HG03097 (cell line): ENCODE results near the gene ZYX.

Experiments used
- ATAC-seq: cut with Tn5 transposase; IDR thresholded peaks from one replicate; pipeline ENCODE4 v1.9.1; 2021; ENCODE audit not compliant: unreplicated experiment, low FRiP score

ZYX gene, protein sequence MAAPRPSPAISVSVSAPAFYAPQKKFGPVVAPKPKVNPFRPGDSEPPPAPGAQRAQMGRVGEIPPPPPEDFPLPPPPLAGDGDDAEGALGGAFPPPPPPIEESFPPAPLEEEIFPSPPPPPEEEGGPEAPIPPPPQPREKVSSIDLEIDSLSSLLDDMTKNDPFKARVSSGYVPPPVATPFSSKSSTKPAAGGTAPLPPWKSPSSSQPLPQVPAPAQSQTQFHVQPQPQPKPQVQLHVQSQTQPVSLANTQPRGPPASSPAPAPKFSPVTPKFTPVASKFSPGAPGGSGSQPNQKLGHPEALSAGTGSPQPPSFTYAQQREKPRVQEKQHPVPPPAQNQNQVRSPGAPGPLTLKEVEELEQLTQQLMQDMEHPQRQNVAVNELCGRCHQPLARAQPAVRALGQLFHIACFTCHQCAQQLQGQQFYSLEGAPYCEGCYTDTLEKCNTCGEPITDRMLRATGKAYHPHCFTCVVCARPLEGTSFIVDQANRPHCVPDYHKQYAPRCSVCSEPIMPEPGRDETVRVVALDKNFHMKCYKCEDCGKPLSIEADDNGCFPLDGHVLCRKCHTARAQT

DNA sequence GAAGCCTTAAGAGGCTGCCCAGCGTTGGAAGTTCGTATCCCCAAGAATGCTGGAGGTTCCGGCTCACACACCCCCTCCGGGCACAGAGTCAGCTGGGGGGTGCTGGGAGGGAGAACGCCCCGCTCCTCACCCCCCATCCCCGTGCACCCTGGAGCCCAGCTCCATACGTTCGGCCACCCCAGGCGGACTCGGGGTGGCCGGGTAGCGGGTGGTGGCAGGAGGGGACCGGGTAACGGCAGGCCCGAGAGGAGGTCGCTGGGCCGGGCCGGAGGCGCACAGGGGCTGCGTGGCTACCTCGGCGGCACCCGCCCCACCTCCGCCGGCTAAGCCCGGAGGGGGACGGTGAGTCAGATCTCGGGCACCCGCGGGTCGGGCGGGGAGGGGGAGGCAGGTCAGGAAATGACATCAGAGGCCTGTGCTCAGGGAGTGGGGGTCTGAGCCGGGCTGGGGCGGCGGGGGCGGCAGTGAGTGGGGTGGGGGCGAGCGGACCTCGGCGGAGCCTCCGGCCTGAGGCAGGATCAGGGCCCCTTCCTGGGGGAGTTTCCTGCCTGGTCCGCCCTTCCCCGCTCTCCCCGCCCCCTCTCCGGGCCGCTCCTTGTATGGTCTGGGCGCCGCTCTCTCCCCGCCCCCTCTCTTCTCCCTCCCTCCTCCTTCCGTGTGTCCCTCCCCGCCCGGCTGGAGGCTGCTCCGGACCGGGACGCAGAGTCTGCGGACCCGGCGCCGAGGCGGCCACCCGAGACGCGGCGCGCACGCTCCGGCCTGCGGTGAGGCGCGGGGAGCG is at the start of gene ZYX:
Gene ZYX, plus strand, starts transcription at position 700 of the 781 bp plus-strand sequence. CDS start 227 bp downstream, outside the sequence.
- peak; percentile 70 for ATAC-seq

DNA sequence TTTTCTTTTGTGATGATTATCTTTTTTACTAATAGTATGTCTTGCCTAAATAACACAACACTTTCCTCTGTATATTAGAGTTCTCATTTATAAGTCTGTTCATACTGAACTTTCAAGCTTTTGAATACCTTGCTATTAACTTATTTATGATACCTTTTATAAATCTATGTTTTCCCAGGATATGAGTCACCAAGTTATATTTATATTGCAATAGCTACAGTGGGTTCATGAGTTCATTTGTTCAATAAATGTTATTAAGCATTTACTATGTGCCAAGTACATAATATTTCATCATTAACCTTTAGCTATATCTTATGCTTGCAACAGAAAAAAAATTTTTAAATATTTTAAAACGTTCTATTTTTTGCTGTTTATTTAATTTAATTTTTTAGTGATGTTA is 46.9 kb upstream of the ZYX start:
- ATAC-seq: no peak

DNA sequence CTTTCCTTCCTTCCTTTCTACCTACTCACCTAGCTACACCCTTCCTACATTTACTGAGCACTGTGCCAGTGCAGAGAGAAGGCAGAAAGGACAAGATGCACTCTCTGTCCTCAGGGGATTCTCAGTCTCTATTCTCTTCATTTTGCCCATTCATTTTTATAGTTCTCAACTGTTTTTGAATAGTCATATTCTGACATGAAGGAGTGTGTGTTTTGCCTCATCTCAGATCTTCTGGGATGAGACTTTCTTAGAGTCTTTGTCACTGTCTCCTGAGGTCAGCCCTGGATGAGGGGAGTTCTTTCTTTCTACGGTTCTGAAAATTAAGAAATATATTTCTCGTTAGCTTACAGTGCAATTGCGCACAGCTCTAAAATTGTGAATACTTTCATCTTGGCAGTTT is 43.9 kb upstream of the ZYX start:
- no peak for ATAC-seq

DNA sequence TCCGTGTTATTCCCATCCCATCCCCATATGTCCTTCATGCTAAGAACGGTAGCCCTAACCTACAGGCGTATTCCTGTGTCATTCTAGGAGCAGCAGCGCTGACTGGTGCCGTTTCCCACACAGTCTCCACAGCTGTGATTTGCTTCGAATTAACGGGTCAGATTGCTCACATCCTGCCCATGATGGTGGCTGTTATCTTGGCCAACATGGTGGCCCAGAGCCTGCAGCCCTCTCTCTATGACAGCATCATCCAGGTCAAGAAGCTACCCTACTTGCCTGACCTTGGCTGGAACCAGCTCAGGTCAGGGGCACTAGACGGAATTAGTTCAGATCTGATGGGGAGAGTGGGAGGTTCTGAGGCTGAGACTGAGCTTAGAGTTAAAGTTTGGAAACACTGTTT is 39.3 kb upstream of the ZYX start:
- ATAC-seq: no peak

DNA sequence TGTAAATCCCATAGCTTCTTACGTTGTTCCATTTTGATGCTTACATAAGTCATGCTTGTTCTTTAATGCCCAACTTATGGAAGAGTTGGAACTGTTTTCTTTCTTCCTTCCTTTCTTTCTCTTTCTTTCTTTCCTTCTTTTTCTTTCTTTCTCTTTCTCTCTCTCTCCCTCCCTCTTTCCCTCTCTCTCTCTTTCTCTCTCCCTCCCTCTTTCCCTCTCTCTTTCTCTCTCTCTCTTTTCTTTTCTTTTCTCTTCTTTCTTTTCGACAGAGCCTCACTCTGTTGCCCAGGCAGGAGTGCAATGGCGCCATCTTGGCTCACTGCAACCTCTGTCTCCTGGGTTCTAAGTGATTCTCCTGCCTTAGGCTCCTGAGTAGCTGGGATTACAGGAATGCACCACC is 37.5 kb upstream of the ZYX start:
- no peak for ATAC-seq

DNA sequence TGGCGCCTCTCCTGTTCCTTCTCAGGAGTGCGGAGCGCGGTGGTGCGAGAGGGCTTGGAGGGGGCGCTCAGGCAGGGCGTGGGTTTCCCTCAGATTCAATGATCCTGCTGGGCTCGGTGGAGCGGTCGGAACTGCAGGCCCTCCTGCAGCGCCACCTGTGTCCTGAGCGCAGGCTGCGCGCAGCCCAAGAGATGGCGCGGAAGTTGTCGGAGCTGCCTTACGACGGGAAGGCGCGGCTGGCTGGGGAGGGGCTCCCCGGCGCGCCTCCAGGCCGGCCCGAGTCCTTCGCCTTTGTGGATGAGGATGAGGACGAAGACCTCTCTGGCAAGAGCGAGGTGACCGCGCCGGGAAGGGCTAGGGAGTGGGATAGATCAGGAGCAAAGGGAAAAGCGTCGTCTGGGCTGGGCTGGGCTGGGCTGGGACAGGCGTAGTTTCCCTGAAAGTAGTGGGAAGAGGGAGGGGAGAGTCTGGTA is 35.7 kb upstream of the ZYX start:
- ATAC-seq: peak; percentile 82

DNA sequence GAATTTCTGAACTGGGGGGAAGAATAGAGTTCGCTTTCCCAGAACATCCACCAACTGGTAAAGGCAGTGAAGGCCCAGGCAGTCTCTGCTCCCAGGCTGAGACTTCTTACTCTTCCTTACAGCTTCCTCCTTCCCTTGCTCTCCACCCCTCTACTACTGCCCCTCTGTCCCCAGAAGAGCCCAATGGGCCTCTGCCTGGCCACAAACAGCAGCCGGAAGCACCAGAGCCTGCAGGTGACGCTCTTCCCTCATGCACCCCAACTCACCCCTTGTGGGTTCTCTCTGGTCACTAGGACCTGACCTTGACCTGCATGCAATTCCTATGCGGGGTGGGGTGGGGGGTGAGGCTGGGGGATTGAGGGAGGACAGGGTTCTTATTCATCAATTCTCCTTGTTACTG is 35.1 kb upstream of the ZYX start:
- no peak for ATAC-seq

DNA sequence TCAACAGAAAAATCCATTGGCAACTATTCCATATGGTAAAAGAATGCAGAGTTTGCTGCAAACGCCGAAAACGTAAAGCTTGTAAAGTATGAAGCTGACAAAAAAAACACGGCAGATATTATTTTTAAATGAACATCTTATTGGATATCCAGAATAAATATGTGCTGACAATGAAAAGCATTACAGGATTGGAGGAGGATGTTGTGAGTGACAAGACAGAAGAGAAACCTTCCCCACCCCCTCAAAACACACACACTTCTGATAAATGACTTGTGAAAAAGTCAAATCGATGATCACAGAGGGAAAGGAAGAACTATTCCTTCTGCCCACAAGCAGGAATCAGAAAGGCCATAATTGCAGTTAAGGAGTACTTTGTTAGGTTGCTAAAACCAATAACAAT is 33.2 kb upstream of the ZYX start:
- no peak for ATAC-seq

DNA sequence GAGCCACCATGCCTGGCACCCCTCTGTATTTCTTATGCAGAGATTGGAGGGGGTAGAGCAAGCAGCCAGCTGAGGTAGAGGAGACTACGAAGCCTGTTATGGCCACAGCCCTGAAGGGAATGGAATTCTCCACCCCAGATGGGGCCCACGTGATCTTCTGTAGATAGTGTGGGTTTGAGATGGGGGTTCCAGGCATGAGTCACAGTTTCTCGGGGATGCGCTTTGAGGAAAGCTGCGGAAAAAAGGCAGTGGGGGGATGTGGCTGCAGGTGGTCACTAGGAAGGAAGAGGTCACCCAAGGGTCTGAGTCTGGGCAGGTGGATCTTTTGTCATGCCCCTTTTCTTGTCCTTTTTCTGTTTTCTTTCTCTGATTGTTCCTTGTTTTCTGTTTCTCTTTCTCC is 30.1 kb upstream of the ZYX start:
- no peak for ATAC-seq

DNA sequence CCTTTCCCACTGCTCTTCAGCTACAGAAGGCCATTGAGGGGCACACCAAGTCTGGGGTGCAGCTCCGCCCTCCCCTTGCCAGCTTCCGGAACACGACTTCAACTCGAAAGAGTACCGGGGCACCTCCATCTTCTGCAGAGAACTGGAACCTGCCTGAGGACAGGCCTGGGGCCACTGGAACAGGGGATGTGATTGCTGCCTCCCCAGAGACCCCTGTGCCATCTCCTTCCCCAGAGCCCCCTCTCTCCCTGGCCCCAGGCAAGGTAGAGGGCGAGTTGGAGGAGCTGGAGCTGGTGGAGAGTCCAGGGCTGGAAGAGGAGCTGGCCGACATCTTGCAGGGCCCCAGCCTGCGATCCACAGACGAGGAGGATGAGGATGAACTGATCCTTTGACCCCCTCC is 29.6 kb upstream of the ZYX start:
- no peak for ATAC-seq

DNA sequence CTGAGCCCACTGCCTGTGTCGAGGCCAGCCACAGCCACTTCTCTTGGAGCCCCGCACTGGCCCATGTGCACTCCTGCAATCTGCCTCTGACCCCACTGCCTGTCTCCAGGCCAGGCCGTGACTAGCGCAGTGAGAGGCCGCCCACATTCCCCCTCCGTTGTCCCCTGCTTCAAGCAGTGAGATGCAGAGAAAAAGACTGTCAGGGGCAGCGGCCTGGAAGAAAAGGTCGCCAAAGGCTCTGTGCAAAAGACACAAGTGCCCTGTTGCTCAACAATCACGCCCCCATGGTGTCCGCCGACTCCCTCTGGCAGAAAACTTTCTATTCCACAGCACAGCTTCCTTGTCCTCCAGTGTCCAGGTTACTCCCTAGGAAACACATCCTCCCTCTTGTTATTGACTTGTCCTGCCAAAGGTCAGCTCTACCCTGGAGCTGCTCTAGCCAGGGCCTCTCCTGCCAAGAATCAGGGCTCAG is 28.6 kb upstream of the ZYX start:
- no peak for ATAC-seq

DNA sequence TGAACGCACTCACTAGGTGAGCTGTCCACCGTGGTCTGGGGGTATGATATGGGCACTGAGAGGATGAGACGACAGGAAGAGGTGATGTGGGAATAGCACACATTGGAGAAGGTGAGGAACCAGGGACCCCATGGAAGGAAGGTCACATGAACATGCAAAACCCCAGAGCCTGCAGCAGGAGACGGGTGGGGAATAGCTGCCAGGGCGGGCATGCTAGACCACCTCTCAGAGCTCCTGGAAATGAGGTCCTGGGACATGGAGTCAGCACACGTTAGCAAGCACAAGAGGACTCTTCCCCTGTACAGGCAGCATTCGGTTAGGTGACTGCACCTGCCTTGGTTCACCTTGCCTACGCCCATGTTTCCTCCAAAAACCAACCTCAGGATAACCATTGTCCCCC is 26.8 kb upstream of the ZYX start:
- ATAC-seq: no peak

DNA sequence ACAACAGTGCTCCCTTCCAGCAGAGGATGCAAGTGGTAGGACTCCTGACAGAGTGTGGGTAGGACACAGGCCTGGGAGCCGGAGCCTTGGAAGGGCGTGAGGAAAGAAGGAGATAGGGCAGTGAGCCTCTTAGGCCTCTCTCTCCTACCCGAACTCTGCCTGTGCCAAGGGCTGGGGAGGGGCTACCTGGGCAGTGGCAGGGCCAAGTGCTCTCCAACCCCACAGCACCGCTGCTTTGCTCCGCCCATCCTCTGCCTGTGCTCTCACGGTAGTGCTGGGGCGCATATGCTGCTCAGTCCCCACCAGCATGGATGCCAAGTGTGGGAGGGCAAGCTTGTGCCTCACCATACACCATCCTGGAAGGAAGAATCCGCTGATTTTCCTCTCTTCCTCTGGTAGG is 26.2 kb upstream of the ZYX start:
- ATAC-seq: no peak

DNA sequence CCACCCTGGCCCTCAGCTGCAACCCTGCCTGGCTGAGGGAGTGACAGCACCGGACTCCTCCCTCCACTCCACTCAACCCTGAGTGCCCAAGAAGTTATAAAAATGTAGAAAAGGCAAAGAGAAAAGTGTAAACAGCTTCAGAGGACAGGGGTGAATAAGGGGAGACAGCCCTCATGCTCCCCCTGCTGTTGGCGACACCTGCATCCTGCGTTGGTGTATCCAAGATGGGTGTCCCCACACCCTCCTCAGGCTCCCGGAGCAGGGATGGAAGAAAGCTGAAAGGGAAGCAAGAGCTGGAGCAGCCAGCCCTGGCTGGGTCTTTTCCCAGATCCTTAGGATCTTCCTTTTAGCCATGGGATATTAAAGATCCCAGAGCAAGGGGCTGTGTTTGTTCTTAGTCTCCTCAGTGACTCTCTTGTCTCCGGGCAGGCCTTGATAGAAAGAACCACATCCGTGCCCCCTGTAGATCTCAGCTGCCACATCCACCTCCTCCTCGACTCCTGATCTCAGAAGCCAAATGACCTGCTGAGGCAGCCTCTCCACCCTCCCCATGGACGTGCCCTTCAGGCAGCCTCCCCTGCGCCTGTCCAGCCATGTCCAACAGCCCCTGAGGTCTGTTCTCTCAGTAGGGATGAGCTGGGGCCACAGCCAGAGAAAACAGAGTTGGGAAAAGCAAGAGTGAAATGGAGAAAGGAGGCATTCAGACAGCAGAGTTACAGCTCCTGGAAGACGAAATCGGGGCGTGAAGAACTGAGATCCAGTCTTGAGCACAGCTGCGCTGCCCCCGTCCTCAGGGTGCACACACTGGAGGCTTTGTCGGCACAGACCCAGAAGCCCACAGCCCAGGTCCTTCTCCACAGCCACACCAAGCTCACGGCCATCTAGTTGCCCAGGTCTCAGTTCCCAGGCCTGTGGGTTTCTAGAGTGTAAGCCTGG is 25.4 kb upstream of the ZYX start:
- no peak for ATAC-seq

DNA sequence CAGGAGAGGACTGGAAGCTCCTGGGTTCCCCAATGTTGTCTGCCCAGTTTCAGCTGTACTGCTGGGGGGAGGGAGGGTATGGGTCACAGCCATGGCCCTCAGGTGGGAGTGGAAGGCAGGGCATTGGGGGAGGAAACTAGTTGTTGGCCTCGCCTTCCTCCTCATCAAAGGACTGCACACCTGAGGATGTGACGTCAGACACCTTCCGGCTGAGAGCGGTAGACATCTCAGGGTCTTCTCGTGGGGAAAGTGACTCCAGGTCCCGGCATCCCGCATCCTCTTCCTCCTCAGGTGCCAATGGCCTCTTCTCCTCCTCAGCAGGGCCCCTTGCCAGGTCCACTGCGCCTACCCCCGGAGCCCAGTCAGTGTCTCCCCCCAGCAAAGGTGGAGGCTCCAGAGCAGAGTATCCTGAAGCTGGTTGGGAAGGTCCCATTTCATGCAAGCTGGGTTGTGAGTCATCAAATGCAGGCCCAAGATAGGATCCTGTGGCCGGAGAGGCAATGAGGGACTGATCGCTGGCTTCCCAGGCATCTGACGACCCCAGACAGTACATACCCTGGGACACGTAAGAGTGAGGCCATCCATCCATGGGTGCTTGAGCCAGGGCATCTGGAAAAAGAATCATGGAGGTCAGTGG is 24.6 kb upstream of the ZYX start:
- no peak for ATAC-seq

DNA sequence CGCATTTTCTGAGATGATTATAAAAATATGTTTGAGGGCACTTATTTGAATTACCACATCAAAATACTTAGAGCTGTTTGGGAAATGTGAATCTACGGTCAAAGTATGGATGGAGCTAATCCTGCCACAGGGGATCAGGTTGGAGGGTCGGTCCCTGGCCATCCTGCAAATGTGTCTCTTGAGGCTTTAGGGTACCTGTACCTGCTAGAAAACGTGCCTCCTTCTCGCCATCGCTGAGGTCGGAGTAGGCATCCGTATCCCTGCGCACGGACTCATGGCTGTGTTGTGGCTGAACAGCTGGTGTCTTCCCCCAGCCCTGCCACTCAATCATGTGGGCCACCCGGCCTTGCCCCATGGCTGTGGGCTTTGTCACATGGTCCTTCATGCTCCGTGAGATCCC is 22.5 kb upstream of the ZYX start:
- ATAC-seq: no peak

DNA sequence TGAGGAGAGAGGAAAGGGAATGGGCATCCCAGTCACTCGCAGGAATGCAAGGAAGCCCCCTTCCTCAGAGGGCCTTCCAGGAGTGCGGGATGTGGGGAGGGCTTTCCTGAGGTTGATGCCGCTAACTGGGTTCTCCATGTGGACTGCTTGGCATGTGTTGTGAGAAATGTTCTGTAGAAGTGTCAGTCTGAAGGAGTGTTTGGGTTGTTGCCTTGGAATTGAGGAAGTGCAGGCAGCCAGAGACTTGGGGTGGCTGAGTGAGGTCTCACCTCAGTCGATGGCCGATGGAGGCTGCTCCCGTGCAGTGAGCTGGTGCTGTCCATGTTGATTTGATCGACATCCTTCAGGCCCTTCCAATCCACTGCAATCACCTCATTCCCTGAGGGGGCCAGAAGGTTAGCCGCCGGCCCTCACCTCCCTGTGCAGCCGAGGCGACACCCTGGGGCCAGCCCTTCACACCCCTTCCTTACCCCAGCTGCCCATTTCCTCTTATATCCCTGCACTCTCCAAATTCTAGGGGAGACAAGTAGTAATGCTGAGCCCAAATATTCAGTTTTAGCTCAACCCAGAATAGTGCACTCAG is 21.3 kb upstream of the ZYX start:
- no peak for ATAC-seq

DNA sequence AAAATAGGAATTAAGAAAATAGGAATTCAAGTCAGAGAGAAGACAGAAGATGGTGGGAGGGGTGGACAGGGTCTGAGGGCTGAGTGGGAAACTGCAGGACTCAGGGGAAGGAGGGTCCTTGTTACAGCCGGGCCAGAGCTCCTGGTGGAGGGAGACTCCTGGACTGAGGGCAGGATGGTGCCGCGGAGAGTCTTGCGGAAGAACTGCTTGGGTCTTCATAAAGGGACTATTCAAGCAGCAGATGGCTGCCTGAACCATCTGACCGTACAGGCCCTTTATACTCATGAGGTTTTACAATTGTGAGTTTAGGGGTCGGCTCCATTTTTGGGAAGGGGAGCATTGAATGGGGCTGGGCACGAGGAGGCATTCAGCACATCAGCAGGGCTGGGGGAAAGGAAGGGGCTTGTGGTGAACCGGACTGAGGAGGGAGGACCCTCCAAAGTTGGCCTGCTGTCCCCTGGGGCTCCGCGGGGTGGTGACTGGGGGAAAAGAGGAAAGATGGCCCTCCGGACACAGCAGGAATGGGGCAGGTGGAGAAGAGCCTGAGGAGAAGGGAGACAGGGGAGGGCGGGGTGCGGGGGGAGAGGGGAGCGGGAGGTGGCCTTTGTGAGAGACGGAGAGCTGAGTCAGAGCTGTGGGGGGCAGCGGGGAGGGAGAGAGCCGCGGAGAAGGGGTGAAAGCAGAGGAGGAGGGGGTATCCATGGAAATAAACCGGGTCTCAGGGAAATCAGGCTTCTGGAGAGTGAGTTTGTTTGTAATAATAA is 20.2 kb upstream of the ZYX start:
- ATAC-seq: no peak
